Sigmoid colon (tissue), 7 donors: ENCODE results near the gene CASQ2. TPM values are rescaled to one million over a fixed set of nuclear protein-coding genes. Genes with fewer than 3 reads are reported as not detected.

ENCODE experiments used
- DNase-seq: peaks from one replicate; pipeline ENCODE4 v3.0.0-alpha.2; 2019
- H3K27ac ChIP-seq, 4 donors: fragments of 200-600 bp; sonication (generic); one replicate each; pipeline ENCODE4 v1.5.1; 2016 to 2019; ENCODE audit warnings: mild to moderate bottlenecking in 1 of 4
- H3K27me3 ChIP-seq, 3 donors: fragments of 200-600 bp; sonication (generic); one replicate each; pipeline ENCODE4 v1.5.1; 2019; ENCODE audit warnings: mild to moderate bottlenecking in 1 of 3
- H3K36me3 ChIP-seq, 4 donors: fragments of 200-600 bp; sonication (generic); one replicate each; pipeline ENCODE4 v1.5.1; 2016 to 2019
- H3K4me1 ChIP-seq, 4 donors: fragments of 200-600 bp; sonication (generic); one replicate each; pipeline ENCODE4 v1.5.1; 2017 to 2019
- H3K4me3 ChIP-seq, 4 donors: fragments of 200-600 bp; sonication (generic); one replicate each; pipeline ENCODE4 v1.5.1; 2017 to 2019; ENCODE audit warnings: mild to moderate bottlenecking in 2 of 4, moderate library complexity in 1 of 4
- H3K9me3 ChIP-seq, 4 donors: fragments of 200-600 bp in 3 of 4; sonication (generic) in 3 of 4; one replicate each; pipeline versions ENCODE4 v1.5.1 to v1.6.1; 2013 to 2019
- EP300 ChIP-seq, 4 donors: sonication (generic); formaldehyde crosslinking; IDR thresholded peaks; one replicate each; pipeline ENCODE4 v1.6.1; 2017; ENCODE audit warnings: antibody characterized with exemption in 4 of 4
- POLR2A ChIP-seq, 2 donors: fragments of 450-650 bp; IDR thresholded peaks; one replicate each; pipeline ENCODE4 v1.6.1; 2016; ENCODE audit warnings: antibody characterized with exemption in 2 of 2, mild to moderate bottlenecking in 2 of 2, moderate library complexity in 2 of 2
- POLR2AphosphoS5 ChIP-seq, 4 donors: sonication (generic); formaldehyde crosslinking; IDR thresholded peaks; one replicate each; pipeline ENCODE4 v1.6.1; 2017; ENCODE audit warnings: antibody characterized with exemption in 4 of 4
- WGBS, 2 donors: extraction: QIAGEN DNeasy Blood & Tissue Kit; methylation state at CpG; one replicate each; pipeline ENCODE4 v1.1.7; 2013; 5-methylcytosine and 5-hydroxymethylcytosine counted together
- intact Hi-C: fragments of 100-400 bp; cut with DNase I; formaldehyde crosslinking; loops from one replicate; pipeline ENCODE4 v1.15.1; 2023
- polyA plus RNA-seq, 3 donors: library from polyadenylated mRNA; stranded (reverse); fragments of 200-250 nt; gene quantifications; one replicate each; pipeline ENCODE4 v1.2.3, GENCODE V29; 2013
- total RNA-seq, 4 donors: library from RNA; depleted of rRNA; stranded (reverse); fragments of >200 nt; gene quantifications; one replicate each; pipeline ENCODE4 v1.1.0, GENCODE V29; 2016
- TF ChIP-seq, protein P1 (sequence below), 4 experiments: fragments of 450-650 bp in 3 of 4; fragments of 200-600 bp in 1 of 4; IDR thresholded peaks; one replicate each; pipeline ENCODE4 v1.5.1; 2016 to 2019; ENCODE audit warnings: antibody characterized with exemption in 4 of 4, mild to moderate bottlenecking in 3 of 4, moderate library complexity in 2 of 4
- donor health status: healthy with polysubstance abuse.
- donor health status: Bipolar disorder and iron deficiency.
- donor health status: healthy.

Gene CASQ2
- total and polyA plus RNA-seq, 7 donors = 0.46 to 160 (median 58.3) TPM

DNA sequence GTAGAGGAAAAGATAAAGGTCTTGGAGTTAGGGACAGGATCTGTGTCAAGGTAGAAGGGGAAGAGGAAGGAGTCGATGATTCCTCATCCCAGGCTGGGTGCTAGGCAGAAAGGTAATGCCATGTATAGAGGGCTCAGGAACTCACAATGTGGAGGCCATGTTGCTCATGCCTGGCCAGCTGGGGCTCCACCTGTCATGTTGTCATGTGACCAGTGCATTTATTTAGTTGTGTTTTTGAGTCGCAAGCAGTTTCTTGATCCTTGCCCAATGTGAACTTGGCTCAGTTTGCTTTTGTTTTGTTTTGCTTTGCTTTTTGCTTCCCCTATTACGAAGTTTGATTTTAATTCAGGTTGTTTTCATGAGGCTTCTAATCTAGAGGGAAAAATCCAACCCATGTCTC lies 5.7 kb downstream of the CASQ2 start:
- no peak for DNase-seq
- TF ChIP-seq POLR2AphosphoS5 (IDR thresholded peaks at IDR 0.05) (no peak), POLR2A (IDR thresholded peaks at IDR 0.05) (no peak), EP300 (IDR thresholded peaks at IDR 0.05) (no peak)
- TF ChIP-seq, protein P1, sequence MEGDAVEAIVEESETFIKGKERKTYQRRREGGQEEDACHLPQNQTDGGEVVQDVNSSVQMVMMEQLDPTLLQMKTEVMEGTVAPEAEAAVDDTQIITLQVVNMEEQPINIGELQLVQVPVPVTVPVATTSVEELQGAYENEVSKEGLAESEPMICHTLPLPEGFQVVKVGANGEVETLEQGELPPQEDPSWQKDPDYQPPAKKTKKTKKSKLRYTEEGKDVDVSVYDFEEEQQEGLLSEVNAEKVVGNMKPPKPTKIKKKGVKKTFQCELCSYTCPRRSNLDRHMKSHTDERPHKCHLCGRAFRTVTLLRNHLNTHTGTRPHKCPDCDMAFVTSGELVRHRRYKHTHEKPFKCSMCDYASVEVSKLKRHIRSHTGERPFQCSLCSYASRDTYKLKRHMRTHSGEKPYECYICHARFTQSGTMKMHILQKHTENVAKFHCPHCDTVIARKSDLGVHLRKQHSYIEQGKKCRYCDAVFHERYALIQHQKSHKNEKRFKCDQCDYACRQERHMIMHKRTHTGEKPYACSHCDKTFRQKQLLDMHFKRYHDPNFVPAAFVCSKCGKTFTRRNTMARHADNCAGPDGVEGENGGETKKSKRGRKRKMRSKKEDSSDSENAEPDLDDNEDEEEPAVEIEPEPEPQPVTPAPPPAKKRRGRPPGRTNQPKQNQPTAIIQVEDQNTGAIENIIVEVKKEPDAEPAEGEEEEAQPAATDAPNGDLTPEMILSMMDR (IDR thresholded peaks at IDR 0.05) = no peak
- H3K4me3 ChIP-seq = no peak overlapping the region
- no peaks in the 10 kb centered on the region for H3K27me3 ChIP-seq
- peaks cover 0 to 44% (median 24%) of the 10 kb centered on the region in 4 donors for H3K4me1 ChIP-seq
- intact Hi-C loops = no loop called here
- peak overlapping the region in 2 of 4 donors; percentile 12 to 19 for H3K27ac ChIP-seq
- WGBS, 2 donors = 91 to 92% methylated on average over 3 of the region's 3 CpGs
- peaks cover 0 to 4% (median 2%) of the 10 kb centered on the region in 4 donors for H3K9me3 ChIP-seq
- H3K36me3 ChIP-seq = no peaks in the 10 kb centered on the region

DNA sequence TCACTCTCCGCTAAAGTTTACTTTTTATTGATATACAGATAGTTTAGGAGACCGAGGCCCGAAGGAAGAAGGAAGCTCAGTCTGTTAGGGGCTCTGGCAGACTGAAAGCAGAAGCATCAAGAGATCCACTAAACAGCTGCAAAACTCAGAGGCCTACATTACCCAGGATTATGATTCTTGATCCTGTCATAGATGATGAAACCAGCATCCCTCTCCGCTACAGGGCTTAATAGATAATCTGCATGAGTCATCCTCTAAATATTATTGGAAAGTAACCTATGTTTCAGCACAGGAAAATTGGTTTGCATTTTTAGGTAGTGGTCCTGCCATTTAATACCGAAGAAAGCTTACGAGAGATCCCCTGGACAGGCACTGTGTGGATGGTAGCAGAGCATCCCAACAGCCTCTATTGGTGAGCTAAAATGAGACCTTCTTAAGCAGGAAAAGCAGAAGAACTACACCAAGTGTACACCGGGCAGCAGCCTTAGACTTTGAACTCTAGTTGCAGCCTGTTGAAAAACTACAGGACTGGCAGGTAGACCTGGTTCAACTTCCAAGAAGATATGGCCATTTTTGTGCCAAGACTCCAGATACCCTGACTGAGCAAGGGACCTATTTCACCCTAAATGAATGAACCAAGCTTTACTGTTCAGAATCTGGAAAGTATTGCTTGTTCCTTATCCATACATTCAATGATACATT lies 6.8 kb downstream of the CASQ2 start:
- no peak for TF ChIP-seq POLR2A (IDR thresholded peaks at IDR 0.05)
- TF ChIP-seq, protein P1 (IDR thresholded peaks at IDR 0.05) = no peak
- no peak for TF ChIP-seq EP300 (IDR thresholded peaks at IDR 0.05)
- TF ChIP-seq POLR2AphosphoS5 (IDR thresholded peaks at IDR 0.05) = no peak
- intact Hi-C loops = no loop called here
- no peak overlapping the region for H3K4me3 ChIP-seq
- no peak for DNase-seq
- H3K36me3 ChIP-seq = no peaks in the 10 kb centered on the region
- WGBS, 2 donors = 77 to 84% methylated on average over 7 of the region's 7 CpGs
- peaks cover 0 to 4% (median 2%) of the 10 kb centered on the region in 4 donors for H3K9me3 ChIP-seq
- H3K27ac ChIP-seq = no peak overlapping the region
- no peaks in the 10 kb centered on the region for H3K27me3 ChIP-seq
- H3K4me1 ChIP-seq = peaks cover 0 to 53% (median 31%) of the 10 kb centered on the region in 4 donors

DNA sequence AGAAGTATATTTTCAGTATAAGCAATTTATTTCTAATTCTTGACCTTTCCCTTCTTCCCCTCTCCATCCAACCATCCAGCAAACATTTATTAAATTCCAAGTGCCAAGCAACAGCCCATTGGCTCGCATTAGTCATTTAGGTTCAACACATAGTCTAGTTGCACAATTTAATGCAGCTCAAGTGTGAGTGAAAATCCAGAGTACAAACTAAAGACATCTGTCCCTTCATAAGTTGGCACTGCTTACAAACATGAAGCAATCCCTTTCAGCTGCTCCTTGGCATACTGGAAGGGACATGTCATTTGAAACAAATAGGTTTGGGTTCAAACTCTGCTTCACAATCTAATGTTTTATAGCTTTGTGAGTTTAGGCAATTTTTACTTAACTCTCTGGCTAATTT lies 10.7 kb downstream of the CASQ2 start:
- intact Hi-C loops = no loop called here
- Histone ChIP-seq H3K4me1 (peaks cover 0 to 59% (median 46%) of the 10 kb centered on the region in 4 donors), H3K4me3 (no peak overlapping the region), H3K9me3 (peaks cover 0 to 4% (median 2%) of the 10 kb centered on the region in 4 donors), H3K36me3 (no peaks in the 10 kb centered on the region), H3K27me3 (no peaks in the 10 kb centered on the region), H3K27ac (peak overlapping the region; percentile 17 to 62 (median 38))
- no peak for DNase-seq
- TF ChIP-seq EP300 (IDR thresholded peaks at IDR 0.05) (no peak), POLR2A (IDR thresholded peaks at IDR 0.05) (no peak)
- TF ChIP-seq, protein P1 (IDR thresholded peaks at IDR 0.05) = no peak
- WGBS, 2 donors = 0 to 47% methylated on average over 1 of the region's 1 CpG

DNA sequence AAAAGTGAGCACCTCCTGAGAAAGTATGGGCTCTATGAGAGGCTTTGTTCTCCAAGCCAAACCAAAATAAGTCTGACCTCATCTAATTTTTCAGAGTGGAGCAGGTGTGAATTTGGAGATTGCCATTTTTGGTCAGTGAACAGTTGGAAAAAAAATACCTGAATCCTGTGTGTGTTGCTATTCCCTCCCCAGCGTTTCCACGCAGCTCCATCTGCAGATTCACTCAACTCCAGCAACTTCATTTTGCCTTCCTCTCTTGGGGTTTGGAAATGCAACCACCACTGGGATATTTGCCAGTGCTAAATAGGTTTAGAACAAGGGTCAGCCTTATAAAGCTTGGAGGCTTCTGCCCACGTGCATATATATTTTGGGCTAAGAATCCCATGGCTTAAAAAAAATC lies 11.2 kb downstream of the CASQ2 start:
- H3K36me3 ChIP-seq = no peaks in the 10 kb centered on the region
- no peak overlapping the region for H3K4me3 ChIP-seq
- no peaks in the 10 kb centered on the region for H3K27me3 ChIP-seq
- H3K27ac ChIP-seq = peak overlapping the region in 3 of 4 donors; percentile 17 to 62 (median 53)
- intact Hi-C loops = no loop called here
- WGBS, 2 donors = 69 to 72% methylated on average over 3 of the region's 3 CpGs
- DNase-seq = no peak
- TF ChIP-seq EP300 (IDR thresholded peaks at IDR 0.05) = no peak
- no peak for TF ChIP-seq POLR2A (IDR thresholded peaks at IDR 0.05)
- H3K4me1 ChIP-seq = peaks cover 0 to 65% (median 47%) of the 10 kb centered on the region in 4 donors
- peaks cover 0 to 4% (median 2%) of the 10 kb centered on the region in 4 donors for H3K9me3 ChIP-seq

DNA sequence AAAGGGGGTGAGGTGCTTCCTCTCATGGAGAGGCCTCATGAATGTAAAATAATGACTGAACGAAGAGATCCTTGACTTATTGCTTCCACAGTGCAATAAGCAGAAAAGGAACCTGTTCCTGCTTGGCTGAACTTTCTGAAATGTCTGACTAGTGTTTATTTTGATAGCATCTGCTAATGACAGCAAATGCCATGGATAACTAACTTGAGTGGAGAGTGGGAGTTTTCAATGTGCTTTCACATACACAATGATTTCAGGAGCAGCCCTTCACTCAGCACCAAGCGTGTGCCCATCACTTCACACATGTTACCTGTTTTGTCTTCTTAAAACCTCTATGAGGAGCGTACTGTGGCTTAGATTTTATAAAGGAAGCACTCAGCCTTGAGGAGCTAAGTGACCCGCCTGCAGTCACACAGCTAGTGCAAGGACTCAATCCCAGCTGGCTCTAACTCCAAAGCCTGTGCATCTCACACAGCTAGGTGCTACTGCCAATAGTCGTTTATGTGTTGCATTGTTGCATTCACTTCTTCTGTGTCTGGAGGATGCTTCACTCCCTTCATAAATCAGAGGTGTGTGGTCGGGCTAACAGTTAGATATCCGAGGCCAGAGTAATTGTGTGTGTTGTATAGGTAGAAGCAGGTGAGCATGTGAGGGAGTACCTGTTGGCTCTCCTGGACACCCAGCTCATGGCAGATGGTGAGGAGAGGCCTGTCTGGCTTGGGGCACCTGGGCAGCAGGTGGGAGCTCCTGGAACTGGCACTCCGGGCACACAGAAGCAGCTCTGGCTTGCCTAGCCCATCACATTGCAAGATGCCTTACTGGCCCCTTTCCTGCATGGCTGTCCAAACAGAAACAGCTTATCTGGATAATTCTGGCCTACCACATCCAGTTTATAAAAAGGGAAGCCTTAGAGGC lies 12.8 kb downstream of the CASQ2 start:
- no peak for DNase-seq
- WGBS, 2 donors = 80 to 86% methylated on average over 8 of the region's 8 CpGs

More for the DNA sequence above, 12.8 kb downstream of the CASQ2 start:
- TF ChIP-seq, protein P1 (IDR thresholded peaks at IDR 0.05) = no peak
- TF ChIP-seq EP300 (IDR thresholded peaks at IDR 0.05) (no peak), POLR2AphosphoS5 (IDR thresholded peaks at IDR 0.05) (no peak), POLR2A (IDR thresholded peaks at IDR 0.05) (no peak)
- H3K27ac ChIP-seq = peak overlapping the region in 3 of 4 donors; percentile 30 to 62 (median 53)
- peaks cover 0 to 4% (median 2%) of the 10 kb centered on the region in 4 donors for H3K9me3 ChIP-seq
- peaks cover 0 to 74% (median 54%) of the 10 kb centered on the region in 4 donors for H3K4me1 ChIP-seq
- no peaks in the 10 kb centered on the region for H3K27me3 ChIP-seq
- no peak overlapping the region for H3K4me3 ChIP-seq
- H3K36me3 ChIP-seq = no peaks in the 10 kb centered on the region
- intact Hi-C loops = no loop called here
